Memory B cell (primary cell): ENCODE measurements around the gene ZNF710.
A peak's percentile ranks its signal among the peaks of the same experiment; 100 is the strongest.
"Not testable (repeated sequence)": the region's sequence is repeated elsewhere in the genome, so short reads cannot be mapped to it uniquely, and the experiment has no call there.

ENCODE experiments used
- ATAC-seq: fragments of 150-1000 bp; cut with Tn5 transposase; 2 replicates; pipeline ENCODE4 v1.10.0; 2021; ENCODE audit warnings: low read depth, mild to moderate bottlenecking, moderate library complexity
- DNase-seq, 2 donors: peaks; one replicate each; pipeline ENCODE4 v3.0.0; 2022; ENCODE audit warnings: low spot score in 2 of 2
- H3K27ac Mint-ChIP-seq: one replicate; pipeline ENCODE4 v1.8.0; 2022; ENCODE audit warnings: mild to moderate bottlenecking, moderate library complexity, mixed read lengths
- H3K27me3 Mint-ChIP-seq: one replicate; pipeline ENCODE4 v1.8.0; 2022; ENCODE audit warnings: mixed read lengths
- H3K36me3 Mint-ChIP-seq: one replicate; pipeline ENCODE4 v1.8.0; 2022; ENCODE audit warnings: mild to moderate bottlenecking, mixed read lengths
- H3K4me1 Mint-ChIP-seq: one replicate; pipeline ENCODE4 v1.8.0; 2022; ENCODE audit warnings: mixed read lengths
- H3K4me3 Mint-ChIP-seq: one replicate; pipeline ENCODE4 v1.8.0; 2022; ENCODE audit warnings: mild to moderate bottlenecking, moderate library complexity, mixed read lengths
- H3K9me3 Mint-ChIP-seq: one replicate; pipeline ENCODE4 v1.8.0; 2022; ENCODE audit warnings: mixed read lengths

The ZNF710 gene

GRCh38 chr15:90001062-90001682 lies at the start of gene ZNF710:
Gene ZNF710, plus strand, starts transcription at chr15:90001324. Its CDS starts 65,814 bp downstream, at chr15:90067138.
- Mint-ChIP-seq H3K27ac (peak within 1 kb of the TSS; percentile 90), H3K4me3 (peak within 1 kb of the TSS; percentile 95), H3K9me3 (no peaks in the 10 kb centered on the region), H3K4me1 (peaks cover 32% of the 10 kb centered on the region), H3K36me3 (peaks cover 7% of the 10 kb centered on the region), H3K27me3 (no peaks in the 10 kb centered on the region)
- DNase-seq (peak in 1 of 2 donors; percentile 27), ATAC-seq (peak; percentile 30)

GRCh38 chr15:89954541-89954940 lies 46.6 kb upstream of the ZNF710 start:
- DNase-seq (no peak), ATAC-seq (no peak)
- Mint-ChIP-seq H3K36me3 (peaks cover 2% of the 10 kb centered on the region), H3K4me3 (no peak overlapping the region), H3K9me3 (peaks cover 3% of the 10 kb centered on the region), H3K27me3 (no peaks in the 10 kb centered on the region), H3K4me1 (no peaks in the 10 kb centered on the region), H3K27ac (no peak overlapping the region)

- H3K36me3 Mint-ChIP-seq, DNase-seq, H3K9me3 Mint-ChIP-seq, H3K4me1 Mint-ChIP-seq, ATAC-seq, H3K4me3 Mint-ChIP-seq, H3K27me3 Mint-ChIP-seq, H3K27ac Mint-ChIP-seq: not testable (repeated sequence)
Measured at GRCh38 chr15:89955449-89955998, 45.6 kb upstream of the ZNF710 start.

- ATAC-seq (no peak), DNase-seq (no peak)
- Mint-ChIP-seq H3K9me3 (peaks cover 3% of the 10 kb centered on the region), H3K4me3 (no peak overlapping the region), H3K36me3 (peaks cover 2% of the 10 kb centered on the region), H3K27me3 (no peaks in the 10 kb centered on the region), H3K27ac (no peak overlapping the region), H3K4me1 (no peaks in the 10 kb centered on the region)
Measured at GRCh38 chr15:89958107-89958805, 42.9 kb upstream of the ZNF710 start.

GRCh38 chr15:89963301-89964231 lies 37.6 kb upstream of the ZNF710 start:
- peaks cover 3% of the 10 kb centered on the region for H3K4me1 Mint-ChIP-seq
- no peak for ATAC-seq
- H3K27ac Mint-ChIP-seq: no peak overlapping the region
- no peaks in the 10 kb centered on the region for H3K36me3 Mint-ChIP-seq
- H3K9me3 Mint-ChIP-seq: no peaks in the 10 kb centered on the region
- H3K27me3 Mint-ChIP-seq: peaks cover 2% of the 10 kb centered on the region
- DNase-seq: no peak
- no peak overlapping the region for H3K4me3 Mint-ChIP-seq

GRCh38 chr15:89964232-89964954 lies 36.7 kb upstream of the ZNF710 start:
- Mint-ChIP-seq H3K4me3 (no peak overlapping the region), H3K4me1 (peaks cover 3% of the 10 kb centered on the region), H3K27me3 (peaks cover 2% of the 10 kb centered on the region), H3K27ac (no peak overlapping the region), H3K36me3 (peaks cover 2% of the 10 kb centered on the region), H3K9me3 (no peaks in the 10 kb centered on the region)
- DNase-seq (no peak), ATAC-seq (no peak)

GRCh38 chr15:89967881-89968280 lies 33.2 kb upstream of the ZNF710 start:
- DNase-seq (no peak), ATAC-seq (no peak)
- Mint-ChIP-seq H3K27ac (no peak overlapping the region), H3K36me3 (peaks cover 2% of the 10 kb centered on the region), H3K9me3 (no peaks in the 10 kb centered on the region), H3K4me3 (no peak overlapping the region), H3K27me3 (peaks cover 2% of the 10 kb centered on the region), H3K4me1 (peaks cover 12% of the 10 kb centered on the region)

- no peaks in the 10 kb centered on the region for H3K9me3 Mint-ChIP-seq
- no peak overlapping the region for H3K27ac Mint-ChIP-seq
- no peak overlapping the region for H3K4me3 Mint-ChIP-seq
- no peaks in the 10 kb centered on the region for H3K27me3 Mint-ChIP-seq
- ATAC-seq (peak; percentile 89), DNase-seq (peak in 1 of 2 donors; percentile 32)
- peaks cover 19% of the 10 kb centered on the region for H3K4me1 Mint-ChIP-seq
- H3K36me3 Mint-ChIP-seq: peaks cover 2% of the 10 kb centered on the region
Measured at GRCh38 chr15:89971592-89971997, 29.5 kb upstream of the ZNF710 start.

- no peaks in the 10 kb centered on the region for H3K9me3 Mint-ChIP-seq
- H3K36me3 Mint-ChIP-seq: peaks cover 2% of the 10 kb centered on the region
- H3K27ac Mint-ChIP-seq: no peak overlapping the region
- H3K4me3 Mint-ChIP-seq: no peak overlapping the region
- ATAC-seq (no peak), DNase-seq (no peak)
- no peaks in the 10 kb centered on the region for H3K27me3 Mint-ChIP-seq
- H3K4me1 Mint-ChIP-seq: peaks cover 19% of the 10 kb centered on the region
Measured at GRCh38 chr15:89972085-89972484, 29.0 kb upstream of the ZNF710 start.

- peaks cover 19% of the 10 kb centered on the region for H3K4me1 Mint-ChIP-seq
- DNase-seq (no peak), ATAC-seq (no peak)
- no peaks in the 10 kb centered on the region for H3K9me3 Mint-ChIP-seq
- H3K36me3 Mint-ChIP-seq: no peaks in the 10 kb centered on the region
- no peak overlapping the region for H3K27ac Mint-ChIP-seq
- no peaks in the 10 kb centered on the region for H3K27me3 Mint-ChIP-seq
- no peak overlapping the region for H3K4me3 Mint-ChIP-seq
Measured at GRCh38 chr15:89975482-89976245, 25.5 kb upstream of the ZNF710 start.

GRCh38 chr15:89976246-89976600 lies 24.9 kb upstream of the ZNF710 start:
- DNase-seq (no peak), ATAC-seq (peak; percentile 33)
- no peak overlapping the region for H3K4me3 Mint-ChIP-seq
- no peaks in the 10 kb centered on the region for H3K36me3 Mint-ChIP-seq
- H3K9me3 Mint-ChIP-seq: no peaks in the 10 kb centered on the region
- no peaks in the 10 kb centered on the region for H3K27me3 Mint-ChIP-seq
- H3K4me1 Mint-ChIP-seq: peaks cover 14% of the 10 kb centered on the region
- H3K27ac Mint-ChIP-seq: no peak overlapping the region

GRCh38 chr15:89977836-89978235 lies 23.3 kb upstream of the ZNF710 start:
- DNase-seq, H3K27me3 Mint-ChIP-seq, H3K4me3 Mint-ChIP-seq, ATAC-seq, H3K27ac Mint-ChIP-seq, H3K9me3 Mint-ChIP-seq, H3K36me3 Mint-ChIP-seq: not testable (repeated sequence)
- peaks cover 10% of the 10 kb centered on the region for H3K4me1 Mint-ChIP-seq

GRCh38 chr15:89978914-89979313 lies 22.2 kb upstream of the ZNF710 start:
- Mint-ChIP-seq H3K4me3 (no peak overlapping the region), H3K9me3 (no peaks in the 10 kb centered on the region), H3K4me1 (peaks cover 10% of the 10 kb centered on the region), H3K36me3 (no peaks in the 10 kb centered on the region), H3K27me3 (peaks cover 2% of the 10 kb centered on the region), H3K27ac (no peak overlapping the region)
- DNase-seq (no peak), ATAC-seq (no peak)
